K562 (cell line): ENCODE results near the gene SSBP2. TPM values are rescaled to one million over a fixed set of nuclear protein-coding genes. Genes with fewer than 3 reads are reported as not detected.

Experiments used
- ATAC-seq: fragments of 200-7000 bp; cut with Tn5 transposase; 3 replicates; pipeline ENCODE4 v1.9.1; 2020; ENCODE audit warnings: moderate library complexity
- BruUV-seq: library from RNA; stranded (reverse); fragments of 400-500 nt; replicated peaks from 2 replicates; lab custom pipeline; 2021; lab: Mats Ljungman, UMichigan
- CTCF ChIA-PET: fragments of 300-600 bp; formaldehyde crosslinking; extraction: SDS; loops from one replicate; lab custom pipeline; 2021; ENCODE audit warnings: low intra/inter-chr PET ratio; lab: Yijun Ruan, JAX
- POLR2A ChIA-PET: fragments of 300-600, 350-650 bp; sonication (Branson Sonifier 250); formaldehyde crosslinking; extraction: SDS; loops from one replicate; lab custom pipeline; 2021; ENCODE audit warnings: antibody characterized with exemption, inconsistent platforms; lab: Yijun Ruan, JAX
- DNase-seq, 4 experiments: peaks; one replicate each; pipeline versions ENCODE4 v3.0.0 to v3.0.0-alpha.2; 2011 to 2018; ENCODE audit warnings: low spot score in 3 of 4, mixed read lengths in 3 of 4; ENCODE audit errors: extremely low read depth in 1 of 4
- FAIRE-seq: peaks from 2 replicates; lab custom pipeline; 2011; peaks lifted over from hg19 to GRCh38; lab: Jason Lieb, UNC
- H2AFZ ChIP-seq: 2 replicates; pipeline ENCODE4 v1.6.0; 2011; ENCODE audit warnings: low read depth, low read length, control low read depth, inconsistent platforms
- H3K27ac ChIP-seq: fragments of 200-600 bp; 3 replicates; pipeline ENCODE4 v1.8.0; 2011; ENCODE audit warnings: low read depth, mild to moderate bottlenecking, control low read depth, inconsistent platforms, low read length, moderate library complexity, mixed read lengths; ENCODE audit errors: extremely low read depth
- H3K27me3 ChIP-seq, 2 experiments: fragments of 300-600 bp in 1 of 2; 2 replicates in 1 of 2; 3 replicates in 1 of 2; pipeline versions ENCODE4 v1.6.0 to v1.8.0; 2011; ENCODE audit warnings: inconsistent platforms in 2 of 2, low read length in 2 of 2, mild to moderate bottlenecking in 1 of 2, mixed read lengths in 1 of 2, moderate library complexity in 1 of 2; ENCODE audit not compliant: control insufficient read depth in 2 of 2, insufficient read depth in 2 of 2
- H3K36me3 ChIP-seq: fragments of 300-600 bp; 3 replicates; pipeline ENCODE4 v1.8.0; 2011; ENCODE audit warnings: mild to moderate bottlenecking, low read length, inconsistent platforms; ENCODE audit not compliant: control insufficient read depth, insufficient read depth
- H3K4me1 ChIP-seq, 2 experiments: fragments of 200-600 bp in 1 of 2; replicated peaks in 1 of 2; 2 replicates in 1 of 2; 3 replicates in 1 of 2; pipeline versions ENCODE4 v1.5.1 to v1.8.0; 2011; ENCODE audit warnings: inconsistent platforms in 2 of 2, low read length in 2 of 2, mild to moderate bottlenecking in 1 of 2, mixed read lengths in 1 of 2, moderate library complexity in 1 of 2; ENCODE audit not compliant: control insufficient read depth in 2 of 2, insufficient read depth in 2 of 2
- H3K4me2 ChIP-seq: 2 replicates; pipeline ENCODE4 v1.6.1; 2011; ENCODE audit warnings: low read length, control low read depth, inconsistent platforms, mixed read lengths; ENCODE audit not compliant: insufficient read depth
- H3K4me3 ChIP-seq: fragments of 200-600 bp; sonication (generic), shearing (Covaris generic); 2 replicates; pipeline ENCODE4 v1.5.1; 2016; ENCODE audit warnings: control low read depth, inconsistent platforms
- H3K79me2 ChIP-seq: fragments of 200-600 bp; 3 replicates; pipeline ENCODE4 v1.8.0; 2011; ENCODE audit warnings: low read length, inconsistent platforms; ENCODE audit not compliant: control insufficient read depth, insufficient read depth
- H3K9ac ChIP-seq, 2 experiments: 2 replicates each; pipeline versions ENCODE4 v1.6.0 to v1.6.1; 2011; ENCODE audit warnings: low read depth in 2 of 2, low read length in 2 of 2, control low read depth in 1 of 2, inconsistent platforms in 1 of 2, mild to moderate bottlenecking in 1 of 2, mixed read lengths in 1 of 2; ENCODE audit not compliant: insufficient read depth in 1 of 2
- H3K9me1 ChIP-seq: one replicate; pipeline ENCODE4 v1.6.0; 2011; ENCODE audit warnings: inconsistent platforms, mild to moderate bottlenecking, low read length, moderate library complexity; ENCODE audit not compliant: control insufficient read depth, insufficient read depth
- H3K9me3 ChIP-seq: replicated peaks from 2 replicates; pipeline ENCODE4 v1.5.1; 2011; ENCODE audit warnings: low read depth, low read length, inconsistent platforms; ENCODE audit not compliant: control insufficient read depth, insufficient read depth
- H4K20me1 ChIP-seq: replicated peaks from 2 replicates; pipeline ENCODE4 v1.6.1; 2011; ENCODE audit warnings: low read length, inconsistent platforms, mixed read lengths; ENCODE audit not compliant: control insufficient read depth, insufficient read depth
- MTA1 ChIP-seq: fragments of 450-650 bp; IDR thresholded peaks from 2 replicates; pipeline ENCODE4 v1.6.1; 2017; ENCODE audit warnings: borderline replicate concordance
- NONO ChIP-seq, 2 experiments: fragments of 200-400 bp in 1 of 2; fragments of 450-650 bp in 1 of 2; formaldehyde crosslinking in 1 of 2; IDR thresholded peaks; 2 replicates each; pipeline ENCODE4 v1.6.1; 2017; ENCODE audit warnings: low read depth in 2 of 2, mild to moderate bottlenecking in 2 of 2, moderate library complexity in 2 of 2, low read length in 1 of 2
- NR3C1 ChIP-seq: sonication (generic); formaldehyde crosslinking; IDR thresholded peaks from 2 replicates; pipeline ENCODE4 v1.8.1; 2022; ENCODE audit warnings: missing genetic modification reagents
- PHF8 ChIP-seq: fragments of 200-600 bp; sonication (generic); IDR thresholded peaks from 2 replicates; pipeline ENCODE4 v1.6.1; 2012; ENCODE audit warnings: mixed run types, mild to moderate bottlenecking, inconsistent platforms, low read length, moderate library complexity, borderline replicate concordance
- POLR2A ChIP-seq: fragments of 450-650 bp; conservative IDR thresholded peaks from 2 replicates; pipeline ENCODE4 v1.6.1; 2016
- POLR2AphosphoS2 ChIP-seq: IDR thresholded peaks from 2 replicates; pipeline ENCODE4 v1.6.1; 2012; ENCODE audit warnings: low read length, improper control_type of control experiment
- SAFB2 ChIP-seq: fragments of 200-400 bp; formaldehyde crosslinking; IDR thresholded peaks from 2 replicates; pipeline ENCODE4 v1.6.1; 2018; ENCODE audit warnings: borderline replicate concordance, low read length, low read depth, moderate library complexity; ENCODE audit not compliant: severe bottlenecking
- ZNF274 ChIP-seq: IDR thresholded peaks from 2 replicates; pipeline ENCODE4 v1.6.1; 2011; ENCODE audit warnings: low read depth, mild to moderate bottlenecking, low read length, moderate library complexity, borderline replicate concordance
- ZNF316 ChIP-seq: fragments of 450-650 bp; IDR thresholded peaks from 2 replicates; pipeline ENCODE4 v1.6.1; 2016
- ZNF507 ChIP-seq: conservative IDR thresholded peaks from 2 replicates; pipeline ENCODE4 v1.6.1; 2017; ENCODE audit warnings: missing genetic modification characterization, missing compliant biosample characterization
- ZNF551 ChIP-seq: fragments of 250-450 bp; sonication (Bioruptor Pico); IDR thresholded peaks from 2 replicates; pipeline ENCODE4 v1.5.0; 2021; ENCODE audit warnings: mild to moderate bottlenecking, moderate library complexity
- ZNF764 ChIP-seq: fragments of 250-450 bp; sonication (Bioruptor Pico); IDR thresholded peaks from 2 replicates; pipeline ENCODE4 v1.4.0; 2020; ENCODE audit warnings: low read depth, mild to moderate bottlenecking, moderate library complexity
- WGBS: fragments of 100-300 bp; shearing (Covaris generic); methylation state at CpG from one replicate; pipeline ENCODE4 v1.1.6; 2016; ENCODE audit warnings: low coverage, mixed read lengths; ENCODE audit not compliant: insufficient coverage; ENCODE audit errors: missing lambda C conversion rate; 5-methylcytosine and 5-hydroxymethylcytosine counted together
- in situ Hi-C: fragments of 300-500 bp; cut with MboI; formaldehyde crosslinking; loops from 4 replicates; pipeline ENCODE4 v1.15.0; 2018; ENCODE audit warnings: inconsistent platforms, mixed read lengths
- intact Hi-C: fragments of 100-400 bp; cut with micrococcal nuclease; formaldehyde crosslinking; loops from 2 replicates; pipeline ENCODE4 v1.14.2; 2022
- polyA plus RNA-seq, 8 experiments: library from polyadenylated mRNA; depleted of rRNA in 4 of 8; stranded (reverse) in 5 of 8; unstranded in 3 of 8; fragments of >200 nt; fragmentation: Nextera tagmentation in 2 of 8; fragmentation: Illumina TruSeq in 1 of 8; extraction: Ambion mirVana in 2 of 8; extraction: Trizol in 1 of 8; gene quantifications; 2 replicates each; pipeline versions ENCODE4 v1.2.1 to v1.2.3, GENCODE V29; 2011 to 2014; ENCODE audit warnings: inconsistent platforms in 1 of 8, missing spikeins in 1 of 8
- total RNA-seq, 7 experiments: library from RNA; depleted of rRNA in 6 of 7; stranded (reverse); fragments of >200 nt in 6 of 7; fragmentation: Illumina TruSeq in 2 of 7; extraction: Trizol in 2 of 7; gene quantifications; 2 replicates each; pipeline versions ENCODE4 v1.2.1 to v1.2.3, GENCODE V29; 2011 to 2021; ENCODE audit warnings: low replicate concordance in 1 of 7

The SSBP2 gene
- total and polyA plus RNA-seq, 9 of the 15 experiments (the other 6 are each of a cell fraction or from before 2014, with no cell fraction given), result 22.3 to 133 (median 42.1) TPM

DNA sequence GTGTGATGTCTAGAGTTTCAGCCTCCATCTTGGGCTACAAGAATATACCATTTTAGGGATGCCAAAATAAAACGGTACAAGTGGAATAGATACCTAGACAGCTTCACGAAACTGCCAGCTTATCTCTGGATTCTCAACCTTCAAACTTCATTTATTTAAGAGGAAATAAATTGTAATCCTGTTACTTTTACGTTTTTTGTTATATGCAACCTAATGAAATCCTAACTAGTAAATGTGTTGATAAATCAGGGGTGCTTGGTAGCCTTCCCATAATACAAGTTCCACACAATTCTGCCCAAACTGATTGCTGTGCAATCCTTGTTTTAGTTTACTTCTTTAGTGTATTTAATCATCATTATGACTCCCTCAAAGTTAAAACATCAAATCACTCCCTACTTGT is 75.5 kb downstream of the SSBP2 start:
- peaks cover 24% of the 10 kb centered on the region for H3K79me2 ChIP-seq
- H3K4me3 ChIP-seq, result no peak overlapping the region
- no peak overlapping the region for H3K4me2 ChIP-seq
- H3K9me3 ChIP-seq, result no peaks in the 10 kb centered on the region
- no peak for DNase-seq
- no peaks in the 10 kb centered on the region for H3K4me1 ChIP-seq
- H3K36me3 ChIP-seq, result no peaks in the 10 kb centered on the region
- ChIA-PET POLR2A (no interaction called here), CTCF (no interaction called here)
- H4K20me1 ChIP-seq, result no peaks in the 10 kb centered on the region
- TF ChIP-seq ZNF764 (CRISPR knock-in tag), result no peak
- no peak for TF ChIP-seq MTA1
- peak; percentile 74 for TF ChIP-seq ZNF507 (tag)
- intact Hi-C loops, result no loop called here
- no peaks in the 10 kb centered on the region for H3K27me3 ChIP-seq
- no peak overlapping the region for H2AFZ ChIP-seq
- BruUV-seq, result no TSS peak
- no peak overlapping the region for H3K9ac ChIP-seq
- H3K27ac ChIP-seq, result no peak overlapping the region
- FAIRE-seq, result no peak
- H3K9me1 ChIP-seq, result no peaks in the 10 kb centered on the region
- no peak for ATAC-seq
- 62% methylated on average over 3 of the region's 3 CpGs for WGBS
- in situ Hi-C loops, result no loop called here

DNA sequence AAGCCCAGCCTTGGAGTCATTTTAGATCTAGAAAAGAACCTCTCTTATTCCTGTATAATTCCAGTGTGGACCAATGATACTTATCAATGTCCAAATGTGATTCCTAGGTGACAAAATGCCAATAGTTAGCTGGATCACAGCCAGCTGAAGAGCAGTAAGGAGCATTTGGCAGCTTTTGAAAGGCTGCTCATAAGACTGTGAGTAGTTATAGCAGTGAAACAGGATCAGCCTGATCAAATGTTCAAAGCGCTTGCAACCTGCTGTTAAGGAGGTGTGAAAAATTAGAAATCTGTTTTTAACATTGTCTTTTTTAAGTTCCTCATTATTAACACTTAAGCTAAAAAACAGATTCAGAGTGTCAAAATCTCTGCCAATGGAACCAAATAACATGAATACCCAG is 85.1 kb downstream of the SSBP2 start:
- BruUV-seq, result no TSS peak
- 100% methylated on average over 1 of the region's 1 CpG for WGBS
- DNase-seq, result no peak
- H2AFZ ChIP-seq, result no peak overlapping the region
- ChIA-PET CTCF (no interaction called here), POLR2A (no interaction called here)
- no peaks in the 10 kb centered on the region for H3K4me1 ChIP-seq
- H3K79me2 ChIP-seq, result peaks cover 19% of the 10 kb centered on the region; the same call in 2 of the 3 replicates
- H3K36me3 ChIP-seq, result no peaks in the 10 kb centered on the region
- FAIRE-seq, result no peak
- H3K9me1 ChIP-seq, result no peaks in the 10 kb centered on the region
- H4K20me1 ChIP-seq, result no peaks in the 10 kb centered on the region
- no peak overlapping the region for H3K4me2 ChIP-seq
- no peaks in the 10 kb centered on the region for H3K27me3 ChIP-seq
- H3K4me3 ChIP-seq, result no peak overlapping the region
- no peaks in the 10 kb centered on the region for H3K9me3 ChIP-seq
- ATAC-seq, result no peak
- intact Hi-C loops (no loop called here), in situ Hi-C loops (no loop called here)
- no peak overlapping the region for H3K9ac ChIP-seq
- TF ChIP-seq POLR2A (no peak), PHF8 (no peak), SAFB2 (no peak), ZNF316 (no peak), POLR2AphosphoS2 (no peak), ZNF551 (no peak), NONO (IDR thresholded peaks at IDR 0.05; ENCODE audit: low read depth in 2 of 2, low read length in 1 of 2) (no peak), ZNF274 (no peak), NR3C1 (CRISPR knock-in tag) (no peak)
- H3K27ac ChIP-seq, result no peak overlapping the region
